GM21717 (cell line): ENCODE results near the gene PAXX.

Source experiments
- ATAC-seq: cut with Tn5 transposase; IDR thresholded peaks from one replicate; pipeline ENCODE4 v1.9.1; 2021; ENCODE audit warnings: mild to moderate bottlenecking, moderate library complexity; ENCODE audit not compliant: unreplicated experiment

The PAXX gene

DNA sequence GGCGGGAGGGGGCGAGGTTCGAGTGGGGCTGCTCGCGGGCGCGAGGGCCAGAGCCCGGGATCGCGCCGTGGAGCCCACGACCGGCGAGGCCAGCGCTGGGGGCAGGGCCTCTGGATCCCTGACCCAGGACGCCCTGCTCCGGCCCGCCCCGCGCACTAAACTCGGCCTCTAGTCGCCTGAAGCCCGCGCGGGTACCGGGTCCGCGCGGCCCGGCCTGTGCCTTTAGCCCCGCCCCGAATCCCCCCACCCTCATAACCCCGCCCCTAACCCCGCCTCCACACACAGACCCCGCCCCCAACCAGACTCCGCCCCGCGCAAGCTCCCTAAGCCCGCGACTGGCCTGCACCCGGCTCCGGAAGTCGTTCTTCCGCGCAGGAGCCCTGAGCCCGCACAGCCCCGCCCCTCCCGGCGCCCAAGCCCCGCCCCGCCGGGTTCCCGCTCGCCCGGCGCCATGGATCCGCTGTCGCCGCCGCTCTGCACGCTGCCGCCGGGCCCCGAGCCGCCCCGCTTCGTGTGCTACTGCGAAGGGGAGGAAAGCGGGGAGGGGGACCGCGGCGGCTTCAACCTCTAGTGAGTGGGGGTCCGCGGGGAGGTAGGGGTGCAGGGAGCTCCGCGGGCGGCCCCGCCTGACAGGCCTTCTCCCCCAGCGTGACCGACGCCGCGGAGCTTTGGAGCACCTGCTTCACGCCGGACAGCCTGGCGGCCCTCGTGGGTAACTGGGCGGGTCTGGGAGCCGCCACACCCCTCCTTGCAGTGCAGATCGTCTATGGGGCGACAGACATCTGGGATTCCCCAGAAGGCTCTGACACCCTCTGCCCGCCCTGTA lies at the start of gene PAXX:
Gene PAXX (plus strand): TSS at position 430 of the 826 bp plus-strand sequence. CDS start 22 bp downstream, at position 452.
- peak; percentile 70 for ATAC-seq

DNA sequence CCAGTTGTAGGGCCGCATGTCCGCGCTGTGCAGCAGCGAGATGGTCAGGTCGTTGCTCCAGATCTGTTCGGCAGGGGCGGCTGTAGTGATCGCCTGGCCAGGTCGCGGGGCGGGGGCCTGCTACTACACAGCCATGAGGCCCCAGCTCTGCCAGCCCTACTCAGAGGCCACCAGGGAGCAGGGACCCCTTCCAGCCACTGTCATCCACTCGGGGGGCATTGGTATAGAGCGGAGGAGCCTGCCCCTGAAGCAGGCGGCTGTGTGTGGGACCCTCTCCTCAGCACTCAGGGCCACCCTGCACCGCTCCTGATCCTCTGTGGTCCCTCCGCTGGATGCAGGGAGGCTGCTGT lies 49.4 kb upstream of the PAXX start:
- no peak for ATAC-seq

GRCh38 chr9:136943291-136944211 lies 48.7 kb upstream of the PAXX start:
- no peak for ATAC-seq

DNA sequence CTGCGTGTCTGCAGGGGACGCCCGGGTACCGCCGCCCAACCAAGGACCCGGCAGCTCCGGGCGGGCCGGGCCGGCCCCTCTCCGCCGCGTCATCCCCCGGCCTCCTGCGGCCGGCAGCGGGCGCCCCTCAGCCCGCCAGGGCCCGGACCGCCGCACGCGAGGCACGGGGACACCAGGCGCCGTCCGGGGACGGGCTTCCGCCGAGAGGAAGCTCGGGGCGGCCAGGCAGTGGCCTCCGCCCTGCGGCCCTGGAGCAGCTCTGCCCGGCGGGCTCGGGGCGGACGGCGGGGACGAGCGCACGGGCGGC lies 48.1 kb upstream of the PAXX start:
- ATAC-seq = peak; percentile 17

- peak; percentile 48 for ATAC-seq
These were observed 47.5 kb upstream of the PAXX start, which contains the start of the genes C8G and FBXW5 for GRCh38 chr9:136944519-136945332. Gene C8G (plus strand): TSS chr9:136945243. CDS start chr9:136945321, 78 bp downstream. Gene FBXW5 (minus strand): TSS chr9:136944738. CDS start chr9:136944083, 655 bp downstream.

GRCh38 chr9:136945333-136946227 lies 46.6 kb upstream of the PAXX start:
- ATAC-seq = no peak

DNA sequence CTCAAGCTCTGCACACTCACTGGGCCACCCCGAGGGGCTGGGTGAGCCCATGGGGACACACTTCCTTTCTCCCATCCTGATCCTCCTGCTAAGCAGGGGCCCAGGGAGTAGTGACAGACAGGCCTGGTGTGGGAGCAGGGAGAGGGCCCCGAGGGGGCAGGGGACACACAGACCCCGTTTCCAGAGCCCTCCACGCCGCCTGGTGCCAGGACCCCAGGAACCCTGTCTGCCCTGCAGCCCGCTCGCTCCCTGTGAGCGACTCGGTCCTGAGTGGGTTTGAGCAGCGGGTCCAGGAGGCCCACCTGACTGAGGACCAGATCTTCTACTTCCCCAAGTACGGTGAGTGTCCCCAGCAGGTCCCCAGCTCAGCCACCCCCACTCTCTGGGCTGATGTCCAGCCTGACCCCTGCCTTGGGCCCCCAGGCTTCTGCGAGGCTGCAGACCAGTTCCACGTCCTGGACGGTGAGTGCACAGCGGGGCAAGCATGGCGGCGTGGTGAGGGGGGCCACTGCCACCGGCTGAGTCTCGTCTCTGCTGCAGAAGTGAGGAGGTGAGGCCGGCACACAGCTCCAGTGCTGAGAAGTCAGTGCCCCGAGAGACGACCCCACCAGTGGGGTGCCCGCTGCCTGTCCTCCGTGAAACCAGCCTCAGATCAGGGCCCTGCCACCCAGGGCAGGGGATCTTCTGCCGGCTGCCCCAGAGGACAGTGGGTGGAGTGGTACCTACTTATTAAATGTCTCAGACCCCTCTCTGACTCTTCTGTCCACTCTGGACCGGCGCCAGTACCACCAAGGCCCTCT lies 45.8 kb upstream of the PAXX start:
- no peak for ATAC-seq

DNA sequence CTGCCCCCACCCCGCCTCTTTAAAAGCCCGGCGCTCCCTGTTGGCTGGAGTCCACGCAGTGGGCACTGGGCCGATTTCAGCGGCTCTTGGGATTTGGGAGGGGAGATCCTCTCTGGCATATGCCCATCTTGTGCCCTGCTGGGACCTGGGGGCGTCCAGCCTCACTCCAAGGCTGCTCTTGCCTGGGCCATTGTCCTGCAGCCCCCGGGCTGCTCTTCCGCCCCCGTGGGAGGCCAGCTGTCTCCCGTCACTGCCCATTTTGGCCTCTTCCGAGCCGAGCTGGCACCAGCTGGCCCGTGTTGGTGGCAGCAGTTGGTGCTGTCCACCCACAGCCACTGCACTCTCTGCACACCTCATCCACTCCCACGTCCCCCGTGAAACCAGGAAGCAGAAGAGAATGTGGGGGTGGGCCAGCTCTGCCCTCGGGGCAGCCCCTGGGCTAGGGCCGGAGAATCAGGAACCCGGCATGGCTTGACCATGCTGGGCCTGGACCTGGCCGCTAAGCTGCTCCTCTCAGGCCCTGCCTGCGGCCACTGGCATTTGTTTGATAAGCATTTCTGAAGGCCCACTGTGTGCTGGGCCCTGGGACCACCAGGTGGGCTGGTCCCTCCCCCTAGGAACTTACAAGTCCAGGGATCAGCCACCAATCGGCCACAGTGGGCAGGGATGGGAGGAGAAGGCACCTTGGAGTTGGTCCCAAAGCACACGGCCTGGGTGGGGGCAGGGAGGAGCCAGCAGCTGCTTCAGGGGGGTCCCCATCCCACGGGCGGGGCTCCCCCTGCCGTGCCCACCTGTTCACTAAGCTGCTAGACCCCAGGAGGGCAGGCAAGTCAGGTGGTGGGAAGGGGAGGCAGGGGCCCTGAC lies 45.0 kb upstream of the PAXX start:
- ATAC-seq = no peak

DNA sequence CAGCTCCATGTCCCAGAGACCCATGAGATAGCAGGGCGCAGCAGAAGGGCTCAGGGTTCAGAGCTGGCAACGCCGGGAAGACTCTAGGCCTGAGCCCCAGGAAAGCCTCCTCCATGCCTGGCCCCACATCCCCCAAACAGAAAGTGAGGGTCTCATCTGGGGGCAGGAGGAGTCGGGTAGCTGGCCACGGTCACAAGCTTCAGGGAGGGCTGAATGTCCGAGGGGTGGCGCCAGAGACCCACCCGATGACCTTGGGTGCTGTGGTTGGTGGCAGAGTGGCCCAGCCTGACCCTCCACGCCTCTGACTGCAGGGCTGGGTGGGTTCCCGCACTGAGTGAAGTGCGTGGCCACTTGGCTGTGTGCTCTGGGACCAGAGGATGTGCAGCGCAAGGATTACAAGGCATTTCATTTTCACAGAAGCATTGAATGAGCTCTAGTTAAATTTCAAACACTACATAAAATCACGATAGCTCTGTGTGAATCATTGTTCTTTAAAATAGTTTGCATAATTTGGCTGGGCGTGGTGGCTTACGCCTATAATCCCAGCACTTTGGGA lies 44.2 kb upstream of the PAXX start:
- no peak for ATAC-seq

DNA sequence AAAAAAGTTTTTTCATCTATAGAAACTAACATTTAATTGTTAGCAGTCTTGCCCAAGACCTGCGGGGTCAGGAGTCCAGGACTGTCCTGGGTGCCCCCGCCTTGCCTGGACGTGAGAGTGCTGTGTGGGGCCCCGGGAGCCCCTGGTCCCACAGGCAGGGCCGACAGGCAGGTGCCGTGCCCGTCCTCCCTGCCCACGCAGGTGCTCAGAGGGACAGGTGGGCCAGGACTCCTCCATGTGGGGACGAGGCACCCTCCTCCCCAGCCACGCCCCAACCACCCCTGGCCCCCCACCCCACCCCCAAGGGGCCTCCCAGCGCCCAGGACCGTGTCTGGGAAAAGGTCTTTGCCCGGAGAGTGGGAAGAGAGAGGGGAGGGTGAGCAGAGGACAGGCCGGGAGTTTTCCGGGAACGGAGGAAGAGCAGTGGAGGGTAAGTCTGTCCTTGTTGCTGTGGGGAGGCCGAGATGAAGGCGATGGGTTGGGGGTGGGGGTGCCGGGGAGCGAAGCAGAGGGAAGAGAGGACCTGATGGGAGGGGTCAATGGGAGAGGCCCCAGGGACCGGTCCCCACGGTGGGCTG lies 42.9 kb upstream of the PAXX start:
- ATAC-seq = no peak

DNA sequence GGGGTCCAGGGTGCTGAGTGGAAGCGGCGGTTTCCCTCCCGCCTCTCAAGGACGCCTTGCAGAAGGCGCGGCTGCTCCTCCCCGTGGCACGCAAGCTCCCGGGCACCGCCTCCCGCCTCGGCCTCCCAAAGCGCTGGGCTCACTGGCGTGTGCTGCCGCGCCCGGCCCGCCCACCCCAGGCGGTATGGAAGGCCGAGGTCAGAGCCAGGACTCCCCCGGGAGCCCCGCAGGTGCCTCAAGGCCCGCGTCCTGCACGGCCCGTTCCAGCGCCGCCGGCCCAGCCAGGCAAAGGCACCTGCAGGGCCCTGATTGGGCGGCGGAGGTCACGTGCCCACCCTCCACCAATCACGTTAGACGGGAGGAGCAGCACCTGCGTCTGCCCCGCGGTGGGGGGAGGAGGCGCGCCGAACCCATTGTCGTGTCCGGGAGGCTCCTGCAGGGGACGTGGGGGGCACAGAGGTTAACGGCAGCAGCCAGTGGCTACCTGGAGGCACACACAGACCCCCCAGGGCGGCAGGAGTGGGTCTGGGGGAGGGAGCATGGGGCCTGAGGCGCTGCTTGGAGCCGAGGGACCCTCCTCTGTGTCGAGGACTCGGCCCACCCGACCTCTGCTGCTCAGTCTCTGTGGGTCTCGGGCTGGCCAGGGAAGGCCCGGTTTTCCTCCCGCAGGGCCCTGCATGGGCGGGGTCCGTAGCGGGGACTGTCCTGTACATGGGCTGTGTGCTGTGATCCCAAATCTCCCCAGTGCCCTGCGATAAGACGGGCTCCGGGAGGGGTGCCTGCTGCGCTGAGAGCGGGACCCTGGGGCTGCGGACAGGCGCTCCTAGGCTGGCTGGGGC lies 42.2 kb upstream of the PAXX start:
- ATAC-seq = peak; percentile 62

- no peak for ATAC-seq
These were observed 41.5 kb upstream of the PAXX start for GRCh38 chr9:136950656-136951276.

- ATAC-seq = no peak
These were observed 40.5 kb upstream of the PAXX start, which contains the start of gene LCN12 for GRCh38 chr9:136951541-136952320. Gene LCN12 (plus strand): TSS chr9:136952273. CDS start chr9:136952328, 55 bp downstream.

GRCh38 chr9:136952321-136952850 lies 39.8 kb upstream of the PAXX start:
- no peak for ATAC-seq
